Measurements from ENCODE around the gene RETN. TPM values are rescaled to one million over a fixed set of nuclear protein-coding genes. Genes with fewer than 3 reads are reported as not detected.

The RETN gene
- total RNA-seq, 1 donor from 2014 or later = not detected

DNA sequence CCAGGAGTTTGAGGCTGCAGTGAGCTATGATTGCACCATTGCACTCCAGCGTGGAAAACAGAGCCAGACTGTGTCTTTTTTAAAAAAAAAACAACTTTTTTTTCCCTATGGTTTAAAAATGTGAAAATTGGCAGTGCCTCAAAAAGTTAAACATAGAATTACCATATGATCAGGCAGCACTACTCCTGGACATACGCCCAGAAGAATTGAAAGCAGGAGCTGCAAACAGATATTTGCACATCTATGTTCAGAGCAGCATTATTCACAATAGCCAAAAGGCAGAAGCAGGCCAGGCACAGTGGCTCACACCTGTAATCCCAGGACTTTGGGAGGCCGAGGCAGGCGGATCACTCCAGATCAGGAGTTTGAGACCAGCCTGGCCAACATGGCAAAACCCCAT lies 3.8 kb upstream of the RETN start:
- H3K27me3 Mint-ChIP-seq (ENCODE audit: unreplicated experiment) = peaks cover 8% of the 10 kb centered on the region

GRCh38 chr19:7669641-7670040 lies 792 bp downstream of the RETN start:
- H3K36me3 Mint-ChIP-seq (ENCODE audit: unreplicated experiment) = peaks cover 9% of the 10 kb centered on the region
- H3K27ac Mint-ChIP-seq (ENCODE audit: unreplicated experiment) = no peak overlapping the region
- DNase-seq = no peak
- no peaks in the 10 kb centered on the region for H3K9me3 Mint-ChIP-seq (ENCODE audit: unreplicated experiment)
- H3K27me3 Mint-ChIP-seq (ENCODE audit: unreplicated experiment) = peaks cover 14% of the 10 kb centered on the region
- TF ChIP-seq, protein P1, sequence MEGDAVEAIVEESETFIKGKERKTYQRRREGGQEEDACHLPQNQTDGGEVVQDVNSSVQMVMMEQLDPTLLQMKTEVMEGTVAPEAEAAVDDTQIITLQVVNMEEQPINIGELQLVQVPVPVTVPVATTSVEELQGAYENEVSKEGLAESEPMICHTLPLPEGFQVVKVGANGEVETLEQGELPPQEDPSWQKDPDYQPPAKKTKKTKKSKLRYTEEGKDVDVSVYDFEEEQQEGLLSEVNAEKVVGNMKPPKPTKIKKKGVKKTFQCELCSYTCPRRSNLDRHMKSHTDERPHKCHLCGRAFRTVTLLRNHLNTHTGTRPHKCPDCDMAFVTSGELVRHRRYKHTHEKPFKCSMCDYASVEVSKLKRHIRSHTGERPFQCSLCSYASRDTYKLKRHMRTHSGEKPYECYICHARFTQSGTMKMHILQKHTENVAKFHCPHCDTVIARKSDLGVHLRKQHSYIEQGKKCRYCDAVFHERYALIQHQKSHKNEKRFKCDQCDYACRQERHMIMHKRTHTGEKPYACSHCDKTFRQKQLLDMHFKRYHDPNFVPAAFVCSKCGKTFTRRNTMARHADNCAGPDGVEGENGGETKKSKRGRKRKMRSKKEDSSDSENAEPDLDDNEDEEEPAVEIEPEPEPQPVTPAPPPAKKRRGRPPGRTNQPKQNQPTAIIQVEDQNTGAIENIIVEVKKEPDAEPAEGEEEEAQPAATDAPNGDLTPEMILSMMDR (IDR thresholded peaks at IDR 0.05; ENCODE audit: partially characterized antibody, unreplicated experiment) = no peak
- peak overlapping the region; percentile 80 for H3K4me3 Mint-ChIP-seq (ENCODE audit: unreplicated experiment)
- H3K4me1 Mint-ChIP-seq (ENCODE audit: low read depth, unreplicated experiment) = peaks cover 4% of the 10 kb centered on the region

More for the DNA sequence above, 3.8 kb upstream of the RETN start:
- H3K4me1 Mint-ChIP-seq (ENCODE audit: low read depth, unreplicated experiment) = peaks cover 4% of the 10 kb centered on the region
- DNase-seq = no peak
- TF ChIP-seq, protein P1 (IDR thresholded peaks at IDR 0.05; ENCODE audit: partially characterized antibody, unreplicated experiment) = no peak
- no peak overlapping the region for H3K4me3 Mint-ChIP-seq (ENCODE audit: unreplicated experiment)
- no peaks in the 10 kb centered on the region for H3K36me3 Mint-ChIP-seq (ENCODE audit: unreplicated experiment)
- H3K9me3 Mint-ChIP-seq (ENCODE audit: unreplicated experiment) = peaks cover 2% of the 10 kb centered on the region
- H3K27ac Mint-ChIP-seq (ENCODE audit: unreplicated experiment) = no peak overlapping the region

GRCh38 chr19:7670150-7670783 lies 1.4 kb downstream of the RETN start:
- H3K27ac Mint-ChIP-seq (ENCODE audit: unreplicated experiment) = no peak overlapping the region
- peaks cover 4% of the 10 kb centered on the region for H3K4me1 Mint-ChIP-seq (ENCODE audit: low read depth, unreplicated experiment)
- TF ChIP-seq, protein P1 (IDR thresholded peaks at IDR 0.05; ENCODE audit: partially characterized antibody, unreplicated experiment) = no peak
- H3K27me3 Mint-ChIP-seq (ENCODE audit: unreplicated experiment) = peaks cover 14% of the 10 kb centered on the region
- no peaks in the 10 kb centered on the region for H3K9me3 Mint-ChIP-seq (ENCODE audit: unreplicated experiment)
- peak; percentile 54 for DNase-seq
- H3K36me3 Mint-ChIP-seq (ENCODE audit: unreplicated experiment) = peaks cover 10% of the 10 kb centered on the region
- peak overlapping the region; percentile 75 for H3K4me3 Mint-ChIP-seq (ENCODE audit: unreplicated experiment)

DNA sequence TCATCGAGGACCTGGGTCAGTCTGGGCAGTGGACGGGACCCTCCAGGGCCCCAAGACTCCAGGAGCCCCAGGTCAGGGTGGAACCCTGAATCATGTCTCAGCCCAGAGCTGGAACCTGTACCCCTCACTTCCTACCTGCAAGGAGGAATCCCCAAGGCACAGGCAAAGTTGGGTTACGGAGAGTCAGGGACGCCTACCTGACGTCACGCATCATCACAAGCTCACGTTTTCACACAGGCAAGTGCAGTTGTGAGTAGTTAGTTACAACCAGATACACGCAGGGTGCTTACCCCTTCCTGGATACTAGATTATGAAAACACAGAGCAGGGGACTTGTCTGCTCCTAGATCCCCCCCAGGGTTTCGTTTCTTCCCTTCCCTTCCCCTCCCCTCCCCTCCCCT lies 1.9 kb downstream of the RETN start:
- no peak for DNase-seq
- Mint-ChIP-seq H3K4me3 (ENCODE audit: unreplicated experiment) (peak overlapping the region; percentile 75), H3K27me3 (ENCODE audit: unreplicated experiment) (peaks cover 14% of the 10 kb centered on the region)

GRCh38 chr19:7672522-7672921 lies 3.7 kb downstream of the RETN start:
- Mint-ChIP-seq H3K36me3 (ENCODE audit: unreplicated experiment) (peaks cover 10% of the 10 kb centered on the region), H3K4me1 (ENCODE audit: low read depth, unreplicated experiment) (peaks cover 4% of the 10 kb centered on the region), H3K9me3 (ENCODE audit: unreplicated experiment) (no peaks in the 10 kb centered on the region), H3K27me3 (ENCODE audit: unreplicated experiment) (peaks cover 13% of the 10 kb centered on the region), H3K4me3 (ENCODE audit: unreplicated experiment) (no peak overlapping the region), H3K27ac (ENCODE audit: unreplicated experiment) (no peak overlapping the region)
- no peak for DNase-seq
- TF ChIP-seq, protein P1 (IDR thresholded peaks at IDR 0.05; ENCODE audit: partially characterized antibody, unreplicated experiment) = no peak

More for the DNA sequence above, 1.9 kb downstream of the RETN start:
- H3K27ac Mint-ChIP-seq (ENCODE audit: unreplicated experiment) = no peak overlapping the region
- TF ChIP-seq, protein P1 (IDR thresholded peaks at IDR 0.05; ENCODE audit: partially characterized antibody, unreplicated experiment) = no peak
- H3K4me1 Mint-ChIP-seq (ENCODE audit: low read depth, unreplicated experiment) = peaks cover 4% of the 10 kb centered on the region
- no peaks in the 10 kb centered on the region for H3K9me3 Mint-ChIP-seq (ENCODE audit: unreplicated experiment)
- H3K36me3 Mint-ChIP-seq (ENCODE audit: unreplicated experiment) = peaks cover 10% of the 10 kb centered on the region

All from glutamatergic neuron (in vitro differentiated cells).